Ectodermal cell (in vitro differentiated cells): ENCODE measurements around the gene TAOK1.

ENCODE experiments used
- H3K27ac ChIP-seq: 2 replicates; pipeline ENCODE4 v1.7.0; 2013; ENCODE audit warnings: mild to moderate bottlenecking, low read depth, low read length; ENCODE audit not compliant: insufficient read depth, poor library complexity, severe bottlenecking
- H3K27me3 ChIP-seq: 2 replicates; pipeline ENCODE4 v1.7.0; 2013; ENCODE audit warnings: mild to moderate bottlenecking, low read length; ENCODE audit not compliant: insufficient read depth, control insufficient read depth, poor library complexity, severe bottlenecking
- H3K36me3 ChIP-seq: one replicate; pipeline ENCODE4 v1.7.0; 2013; ENCODE audit warnings: low read length; ENCODE audit not compliant: control insufficient read depth, insufficient read depth
- H3K4me1 ChIP-seq: one replicate; pipeline ENCODE4 v1.7.0; 2013; ENCODE audit warnings: low read length; ENCODE audit not compliant: control insufficient read depth, insufficient read depth
- H3K4me3 ChIP-seq: 2 replicates; pipeline ENCODE4 v1.7.0; 2013; ENCODE audit warnings: low read depth, low read length, control low read depth; ENCODE audit not compliant: insufficient read depth
- H3K9me3 ChIP-seq: 2 replicates; pipeline ENCODE4 v1.7.0; 2013; ENCODE audit warnings: mild to moderate bottlenecking, low read length, moderate library complexity; ENCODE audit not compliant: control insufficient read depth
- WGBS, 2 experiments: methylation state at CpG; one replicate each; pipeline ENCODE4 v1.1.7; 2013; ENCODE audit warnings: missing lambda C conversion rate in 2 of 2; 5-methylcytosine and 5-hydroxymethylcytosine counted together

The TAOK1 gene

DNA sequence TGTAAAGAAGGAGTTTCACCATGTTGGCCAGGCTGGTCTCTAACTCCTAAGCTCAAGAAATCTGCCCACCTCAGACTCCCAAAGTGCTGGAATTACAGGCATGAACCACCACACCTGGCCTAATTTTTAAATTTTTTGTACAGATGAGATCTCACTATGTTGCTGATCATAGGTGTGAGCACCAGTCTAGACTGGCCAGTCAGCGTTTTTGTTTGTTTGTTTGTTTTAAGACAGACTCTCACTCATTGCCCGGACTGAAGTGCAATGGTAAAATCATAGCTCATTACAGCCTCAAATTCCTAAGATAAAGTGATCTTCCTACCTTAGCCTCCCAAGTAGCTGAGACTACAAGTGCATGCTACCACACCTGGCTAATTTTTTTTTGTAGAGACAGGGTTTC is 38.0 kb upstream of the TAOK1 start:
- no peaks in the 10 kb centered on the region for H3K4me1 ChIP-seq
- 93 to 97% methylated on average over 2 of the region's 2 CpGs for WGBS, 2 experiments

GRCh38 chr17:29357232-29357631 is 32.9 kb upstream of the TAOK1 start:
- Histone ChIP-seq H3K36me3 (no peaks in the 10 kb centered on the region), H3K9me3 (no peaks in the 10 kb centered on the region), H3K4me3 (no peak overlapping the region), H3K4me1 (no peaks in the 10 kb centered on the region), H3K27ac (no peak overlapping the region), H3K27me3 (no peaks in the 10 kb centered on the region)
- 92 to 94% methylated on average over 2 of the region's 2 CpGs for WGBS, 2 experiments

More for the DNA sequence above, 38.0 kb upstream of the TAOK1 start:
- no peaks in the 10 kb centered on the region for H3K36me3 ChIP-seq
- no peaks in the 10 kb centered on the region for H3K27me3 ChIP-seq
- no peak overlapping the region for H3K4me3 ChIP-seq
- no peak overlapping the region for H3K27ac ChIP-seq
- no peaks in the 10 kb centered on the region for H3K9me3 ChIP-seq

DNA sequence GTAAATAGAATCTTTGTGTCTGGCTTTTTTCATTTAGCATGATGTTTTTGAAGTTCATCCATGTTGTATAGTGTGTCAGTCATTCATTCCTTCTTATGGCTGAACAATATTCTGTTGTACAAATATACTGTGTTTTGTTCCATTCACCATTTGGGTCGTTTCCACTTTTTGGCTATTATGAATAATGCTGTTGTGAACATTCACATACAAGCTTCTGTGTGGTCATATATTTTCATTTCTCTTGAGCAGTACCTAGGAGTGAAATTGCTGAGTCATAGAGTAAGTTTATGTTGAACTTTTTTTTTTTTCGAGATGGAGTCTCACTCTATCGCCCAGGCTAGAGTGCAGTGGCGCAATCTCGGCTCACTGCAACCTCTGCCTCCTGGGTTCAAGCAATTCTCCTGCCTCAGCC is 32.3 kb upstream of the TAOK1 start:
- no peak overlapping the region for H3K27ac ChIP-seq
- 94% methylated on average over 5 of the region's 5 CpGs for WGBS, 2 experiments
- no peak overlapping the region for H3K4me3 ChIP-seq
- H3K36me3 ChIP-seq, result no peaks in the 10 kb centered on the region
- H3K9me3 ChIP-seq, result no peaks in the 10 kb centered on the region
- H3K4me1 ChIP-seq, result no peaks in the 10 kb centered on the region
- no peaks in the 10 kb centered on the region for H3K27me3 ChIP-seq

DNA sequence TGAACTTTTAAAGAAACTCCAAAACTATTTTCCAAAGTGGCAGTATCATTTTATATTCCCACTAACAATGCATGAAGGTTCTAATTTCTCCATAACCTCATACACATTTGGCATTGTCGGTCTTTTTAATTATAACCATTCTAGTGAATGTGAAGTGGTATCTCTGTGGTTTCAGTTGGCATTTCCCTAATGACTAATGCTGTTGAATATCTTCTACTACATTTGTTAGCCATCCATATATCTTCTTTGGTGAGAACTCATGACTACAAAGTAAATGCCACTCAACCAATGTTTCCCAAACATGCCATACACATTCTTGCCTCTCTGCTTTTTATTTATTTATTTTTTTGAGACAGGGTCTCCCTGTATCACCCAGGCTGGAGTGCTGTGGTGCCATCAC is 31.7 kb upstream of the TAOK1 start:
- no peaks in the 10 kb centered on the region for H3K27me3 ChIP-seq
- no peak overlapping the region for H3K27ac ChIP-seq
- no peaks in the 10 kb centered on the region for H3K36me3 ChIP-seq
- H3K4me1 ChIP-seq, result no peaks in the 10 kb centered on the region
- no CpG with 5 or more reads among the region's 1 CpG for WGBS, 2 experiments
- H3K4me3 ChIP-seq, result no peak overlapping the region
- H3K9me3 ChIP-seq, result no peaks in the 10 kb centered on the region

- no peaks in the 10 kb centered on the region for H3K4me1 ChIP-seq
- H3K27me3 ChIP-seq, result no peaks in the 10 kb centered on the region
- no peaks in the 10 kb centered on the region for H3K36me3 ChIP-seq
- no peaks in the 10 kb centered on the region for H3K9me3 ChIP-seq
- 91 to 99% methylated on average over 3 of the region's 3 CpGs for WGBS, 2 experiments
- no peak overlapping the region for H3K4me3 ChIP-seq
- no peak overlapping the region for H3K27ac ChIP-seq
These were observed 30.4 kb upstream of the TAOK1 start for GRCh38 chr17:29359777-29360176.

- no peaks in the 10 kb centered on the region for H3K9me3 ChIP-seq
- 67 to 88% methylated on average over 2 of the region's 2 CpGs for WGBS, 2 experiments
- H3K36me3 ChIP-seq, result no peaks in the 10 kb centered on the region
- H3K27ac ChIP-seq, result no peak overlapping the region
- H3K4me1 ChIP-seq, result peaks cover 4% of the 10 kb centered on the region
- no peak overlapping the region for H3K4me3 ChIP-seq
- no peaks in the 10 kb centered on the region for H3K27me3 ChIP-seq
These were observed 26.4 kb upstream of the TAOK1 start for GRCh38 chr17:29363716-29364115.

DNA sequence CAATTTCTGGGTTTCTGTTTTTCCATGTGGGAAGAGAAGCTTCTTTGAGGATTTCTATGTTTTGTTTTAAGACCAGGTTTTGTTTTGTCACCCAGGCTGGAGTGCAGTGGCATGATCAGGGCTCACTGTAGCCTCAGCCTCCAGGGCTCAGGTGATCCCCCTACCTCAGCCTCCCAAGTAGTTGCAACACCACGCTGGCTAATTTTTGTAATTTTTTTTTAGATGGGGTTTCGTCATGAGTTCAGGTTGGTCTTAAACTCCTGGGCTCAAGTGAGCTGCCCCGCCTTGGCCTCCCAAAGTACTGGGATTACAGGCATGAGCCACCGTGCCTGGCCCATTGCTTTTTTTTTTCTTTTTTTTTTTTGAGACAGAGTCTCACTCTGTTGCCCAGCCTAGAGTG is 25.5 kb upstream of the TAOK1 start:
- 92 to 95% methylated on average over 4 of the region's 4 CpGs for WGBS, 2 experiments
- Histone ChIP-seq H3K4me1 (peaks cover 13% of the 10 kb centered on the region), H3K27me3 (no peaks in the 10 kb centered on the region), H3K4me3 (no peak overlapping the region), H3K36me3 (no peaks in the 10 kb centered on the region), H3K27ac (no peak overlapping the region), H3K9me3 (no peaks in the 10 kb centered on the region)

GRCh38 chr17:29368161-29368560 is 22.0 kb upstream of the TAOK1 start:
- Histone ChIP-seq H3K36me3 (no peaks in the 10 kb centered on the region), H3K4me1 (peaks cover 13% of the 10 kb centered on the region), H3K27me3 (no peaks in the 10 kb centered on the region), H3K27ac (no peak overlapping the region), H3K9me3 (no peaks in the 10 kb centered on the region), H3K4me3 (no peak overlapping the region)

DNA sequence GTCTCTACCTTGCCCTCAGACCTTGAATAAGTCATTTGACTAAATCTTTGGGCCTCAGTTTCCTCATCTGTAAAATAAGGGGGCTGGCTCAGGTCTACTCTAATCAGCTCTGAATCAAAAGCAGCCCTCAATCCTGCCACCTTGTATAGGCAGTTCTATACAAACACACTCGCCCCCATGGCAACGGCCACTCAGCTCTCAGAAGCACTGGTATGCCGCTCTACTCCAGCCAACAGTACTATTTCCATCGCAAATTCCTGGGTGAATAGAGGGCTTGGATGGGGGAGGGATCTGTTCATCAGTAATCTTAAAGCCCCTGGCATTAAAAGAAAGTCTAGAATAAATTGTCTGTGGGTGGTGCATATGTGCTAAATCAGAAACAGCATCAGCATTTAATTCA is 21.2 kb upstream of the TAOK1 start:
- H3K36me3 ChIP-seq, result no peaks in the 10 kb centered on the region
- H3K4me3 ChIP-seq, result no peak overlapping the region
- H3K4me1 ChIP-seq, result peaks cover 13% of the 10 kb centered on the region
- no peaks in the 10 kb centered on the region for H3K27me3 ChIP-seq
- H3K9me3 ChIP-seq, result no peaks in the 10 kb centered on the region
- peak overlapping the region; percentile 61 for H3K27ac ChIP-seq
- 62 to 79% methylated on average over 4 of the region's 4 CpGs for WGBS, 2 experiments

DNA sequence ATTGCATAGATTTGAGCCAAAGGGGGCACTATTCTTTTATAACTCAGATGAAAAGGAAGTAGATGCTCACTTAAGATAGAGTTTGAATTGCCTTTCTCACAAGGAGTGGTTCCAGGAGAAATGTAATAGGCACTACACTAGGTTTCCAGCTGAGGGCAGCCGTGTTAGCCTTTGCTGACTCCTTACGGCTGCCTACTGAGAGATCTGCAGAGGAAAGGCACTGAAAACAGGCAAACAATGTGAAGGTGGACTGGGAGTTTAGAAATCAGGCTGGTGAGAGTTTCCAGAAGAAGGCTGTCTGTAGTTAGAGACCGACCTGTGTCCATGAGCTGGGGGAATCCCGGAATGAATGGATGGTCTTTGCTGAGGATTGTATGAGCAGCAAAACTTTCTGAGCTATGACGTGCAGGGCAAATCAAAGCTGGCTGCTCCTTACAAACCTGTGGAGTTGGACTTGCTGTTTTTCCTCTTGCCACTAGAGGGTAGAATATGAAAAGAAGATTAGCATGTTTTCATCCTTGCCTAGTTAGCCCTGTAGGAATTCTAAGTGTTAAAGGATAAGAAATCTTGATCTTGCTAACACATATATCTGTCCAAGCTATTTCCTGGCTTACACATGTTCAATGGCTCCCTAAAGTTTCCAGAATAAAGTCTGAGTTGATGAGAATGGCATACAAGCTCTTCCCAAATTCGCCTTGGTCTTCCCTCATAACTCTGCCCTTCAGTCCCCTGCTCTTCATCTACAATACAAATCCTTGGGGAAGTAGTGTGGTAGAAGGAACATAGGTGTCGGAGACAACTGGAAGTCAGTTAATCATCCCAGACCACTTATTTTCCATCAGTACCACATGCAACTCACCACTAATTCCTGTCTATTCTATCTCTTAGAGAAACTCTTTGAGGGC is 20.1 kb upstream of the TAOK1 start:
- H3K27ac ChIP-seq, result peak overlapping the region; percentile 61

More for the DNA sequence above, 20.1 kb upstream of the TAOK1 start:
- Histone ChIP-seq H3K4me1 (peaks cover 16% of the 10 kb centered on the region), H3K4me3 (no peak overlapping the region), H3K9me3 (no peaks in the 10 kb centered on the region), H3K27me3 (no peaks in the 10 kb centered on the region), H3K36me3 (no peaks in the 10 kb centered on the region)
- 17 to 22% methylated on average over 6 to 7 of the region's 7 CpGs for WGBS, 2 experiments
